Stimulated activated CD4-positive, alpha-beta T cell treated with anti-CD3 and anti-CD28 coated beads, Interleukin-4, amount 100 ng/mL, for 4 hours (primary cell): ENCODE results near the gene CYP26A1.

Experiments
- DNase-seq, 2 experiments: peaks; one replicate each; pipeline ENCODE4 v3.0.0-alpha.2; 2020

Gene CYP26A1

GRCh38 chr10:93064874-93065660, 8.6 kb upstream of the CYP26A1 start:
- DNase-seq: no peak

DNA sequence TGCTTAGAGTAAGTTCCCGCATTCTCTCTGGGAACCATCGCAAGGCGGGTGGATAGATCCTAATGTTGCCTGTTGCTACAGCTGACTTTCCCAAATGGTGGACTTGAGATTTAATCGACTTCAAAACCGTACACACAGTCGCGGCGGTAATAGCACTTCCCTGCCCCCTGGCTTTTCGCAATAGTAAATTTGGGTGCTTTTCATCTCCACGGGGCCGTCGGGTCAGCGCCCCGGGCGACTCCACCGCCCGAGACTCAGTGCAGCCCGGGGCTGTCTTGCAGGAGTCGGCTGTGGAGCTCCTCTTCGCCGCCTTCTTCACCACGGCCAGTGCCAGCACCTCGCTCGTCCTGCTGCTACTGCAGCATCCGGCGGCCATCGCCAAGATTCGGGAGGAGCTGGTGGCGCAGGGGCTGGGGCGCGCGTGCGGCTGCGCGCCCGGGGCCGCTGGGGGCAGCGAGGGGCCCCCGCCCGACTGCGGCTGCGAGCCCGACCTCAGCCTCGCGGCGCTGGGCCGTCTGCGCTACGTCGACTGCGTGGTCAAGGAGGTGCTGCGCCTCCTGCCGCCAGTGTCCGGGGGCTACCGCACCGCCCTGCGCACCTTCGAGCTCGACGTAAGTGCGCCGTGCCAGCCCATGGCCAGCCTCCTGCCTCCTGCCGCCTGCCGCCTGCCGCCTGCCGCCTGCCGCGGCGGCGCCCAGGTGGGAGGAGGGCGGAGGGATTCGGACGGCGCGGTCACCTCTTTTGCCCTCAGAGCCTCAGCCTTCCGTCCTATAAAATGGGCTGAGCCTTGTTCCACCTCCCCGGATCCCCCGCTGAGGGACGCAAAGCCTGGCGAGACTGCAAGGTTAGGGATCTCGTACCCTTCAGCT, 7.8 kb upstream of the CYP26A1 start:
- no peak for DNase-seq

DNA sequence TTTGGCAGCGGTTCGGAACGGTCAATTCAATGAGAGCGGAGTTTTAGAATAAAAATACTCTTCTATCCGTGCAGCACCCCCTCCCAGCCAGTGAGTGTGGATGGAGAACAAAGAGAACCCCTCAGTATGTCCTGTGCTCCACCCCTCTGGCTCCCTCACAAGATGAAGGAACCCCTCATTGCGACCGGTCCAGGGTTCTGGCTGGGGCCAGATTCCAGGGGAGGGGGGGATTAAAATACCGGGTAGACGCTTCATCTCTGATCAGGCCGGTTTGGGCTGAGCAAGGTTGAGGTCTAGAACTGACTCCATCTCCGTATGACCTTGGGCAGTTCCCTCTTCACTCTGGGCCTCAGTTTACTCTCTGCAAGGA, 7.2 kb upstream of the CYP26A1 start:
- DNase-seq: no peak

DNA sequence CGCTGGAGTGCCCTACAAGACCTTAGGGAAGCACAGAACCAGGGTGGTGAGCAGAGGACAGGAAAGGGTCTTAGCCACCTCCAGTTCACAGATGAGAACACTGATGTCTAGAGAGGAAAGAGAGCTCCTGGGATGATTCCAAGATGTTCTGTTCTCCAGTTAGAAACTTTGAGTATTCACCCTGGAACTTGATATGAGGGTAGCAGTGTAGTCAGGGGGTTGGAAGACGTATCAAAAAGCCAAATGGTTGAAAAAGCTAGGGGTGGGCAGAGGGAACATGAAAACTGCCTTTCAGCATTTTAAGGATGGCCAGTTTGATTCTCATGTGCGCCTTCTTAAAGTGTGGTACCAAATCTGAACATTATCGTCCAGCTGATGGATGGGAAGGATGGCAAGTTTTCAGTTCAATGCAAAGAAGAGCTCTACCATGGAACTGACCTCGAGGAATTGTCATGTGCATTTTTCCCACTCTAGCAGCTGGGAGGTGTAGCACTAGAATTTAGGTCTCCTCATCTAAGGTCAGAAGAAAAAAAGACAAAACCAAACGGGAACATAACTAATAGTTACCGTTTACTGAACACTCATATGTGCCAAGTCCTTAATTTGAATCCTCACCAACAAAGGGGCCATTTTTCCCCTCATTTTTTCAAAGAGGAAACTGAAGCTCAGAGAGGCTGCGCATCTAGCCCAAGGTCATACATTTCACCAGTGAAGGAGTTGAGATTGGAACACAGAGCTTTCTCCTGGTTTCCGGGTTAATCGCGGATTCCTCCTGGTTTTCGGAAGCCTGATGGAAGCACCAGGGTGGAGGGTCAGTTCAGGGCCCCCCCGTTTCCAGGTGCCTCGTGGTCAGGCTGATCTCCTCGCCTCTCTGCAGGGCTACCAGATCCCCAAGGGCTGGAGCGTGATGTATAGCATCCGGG, 6.0 kb upstream of the CYP26A1 start:
- DNase-seq: no peak

- no peak for DNase-seq
Observed at GRCh38 chr10:93068411-93069244, 5.1 kb upstream of the CYP26A1 start.

DNA sequence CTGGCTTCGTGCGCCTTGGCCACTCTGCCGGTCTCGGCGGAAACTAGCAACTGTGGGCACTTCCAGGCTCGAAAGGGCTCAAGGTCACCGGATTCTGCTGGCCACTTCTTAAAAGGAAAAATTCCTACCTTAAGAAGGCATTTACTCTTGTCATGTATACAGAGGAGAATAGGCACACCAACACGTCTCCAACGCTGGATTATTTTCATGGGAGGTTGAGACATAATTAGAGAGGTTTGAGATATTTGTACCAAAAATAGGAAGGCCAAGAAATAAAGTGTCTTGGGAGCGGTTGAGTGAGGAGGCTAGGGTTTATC, 4.5 kb upstream of the CYP26A1 start:
- DNase-seq: no peak

DNA sequence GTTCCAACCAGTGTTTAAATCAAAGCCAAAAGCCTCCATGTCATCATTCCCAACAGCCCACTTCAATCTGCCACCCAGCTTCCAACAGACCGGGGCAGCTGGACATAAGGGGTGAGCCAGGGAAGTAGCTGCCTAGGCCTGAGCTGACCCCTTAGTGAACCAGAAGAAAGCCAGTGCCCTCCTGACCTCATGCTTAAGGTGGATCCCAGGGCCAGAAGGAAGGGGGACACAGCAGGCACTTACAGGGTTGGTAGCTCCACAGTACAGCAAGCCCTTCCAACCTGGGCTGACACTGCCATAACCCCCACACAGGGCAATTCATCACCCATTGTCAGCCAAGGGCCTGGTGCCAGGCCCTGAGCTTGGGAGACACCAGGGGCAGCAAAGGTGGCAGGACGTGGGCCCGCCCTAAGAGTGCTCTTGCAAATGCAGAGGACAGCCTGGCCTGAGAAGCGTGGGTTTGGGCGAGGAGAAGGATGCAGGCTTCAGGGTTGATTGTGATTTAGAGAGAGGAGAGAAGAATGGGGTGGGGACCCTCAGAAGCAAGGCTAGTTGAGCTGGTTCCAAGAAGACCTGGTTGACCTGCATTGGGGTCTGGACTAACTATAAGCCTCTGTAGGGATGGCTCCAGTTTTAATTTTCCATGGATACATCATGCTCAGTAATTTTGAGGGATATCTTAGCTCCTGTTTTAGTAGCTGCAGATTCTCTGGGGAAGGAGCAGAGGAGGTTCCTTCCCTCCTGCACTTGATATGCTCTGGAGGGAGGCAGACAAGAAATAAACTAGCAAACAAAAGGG, 3.1 kb upstream of the CYP26A1 start:
- no peak for DNase-seq

GRCh38 chr10:93071177-93071472, 2.6 kb upstream of the CYP26A1 start:
- no peak for DNase-seq

- no peak for DNase-seq
Observed at GRCh38 chr10:93071674-93072224, 1.9 kb upstream of the CYP26A1 start.

DNA sequence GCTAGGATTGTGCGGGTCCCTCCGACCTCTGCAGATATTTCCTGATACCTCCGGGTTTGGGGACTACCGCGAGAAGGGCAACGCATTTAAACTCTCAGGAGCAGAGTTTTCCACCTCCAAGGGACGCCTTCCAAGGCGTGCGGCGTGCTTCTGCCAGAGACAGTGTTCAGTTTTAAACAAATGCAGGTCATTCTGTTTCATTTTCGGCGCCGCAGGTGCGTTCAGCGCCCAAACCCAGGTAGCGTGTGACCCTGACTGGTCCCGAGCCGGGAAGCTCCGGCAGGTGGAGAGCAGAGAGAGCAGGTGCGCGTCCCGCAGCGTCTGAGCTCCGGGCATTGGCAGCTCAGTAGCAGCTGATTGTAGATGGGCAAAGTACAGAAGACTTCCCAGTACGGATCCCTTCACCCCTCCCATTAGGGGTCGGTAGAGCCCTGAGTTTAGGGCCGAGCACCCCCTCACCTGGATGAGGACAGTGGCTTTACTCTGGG, 1.4 kb upstream of the CYP26A1 start:
- no peak for DNase-seq

- DNase-seq: no peak
Observed at GRCh38 chr10:93072713-93073538, 767 bp upstream of the CYP26A1 start.

GRCh38 chr10:93074147-93074596, 479 bp downstream of the CYP26A1 start:
- no peak for DNase-seq

DNA sequence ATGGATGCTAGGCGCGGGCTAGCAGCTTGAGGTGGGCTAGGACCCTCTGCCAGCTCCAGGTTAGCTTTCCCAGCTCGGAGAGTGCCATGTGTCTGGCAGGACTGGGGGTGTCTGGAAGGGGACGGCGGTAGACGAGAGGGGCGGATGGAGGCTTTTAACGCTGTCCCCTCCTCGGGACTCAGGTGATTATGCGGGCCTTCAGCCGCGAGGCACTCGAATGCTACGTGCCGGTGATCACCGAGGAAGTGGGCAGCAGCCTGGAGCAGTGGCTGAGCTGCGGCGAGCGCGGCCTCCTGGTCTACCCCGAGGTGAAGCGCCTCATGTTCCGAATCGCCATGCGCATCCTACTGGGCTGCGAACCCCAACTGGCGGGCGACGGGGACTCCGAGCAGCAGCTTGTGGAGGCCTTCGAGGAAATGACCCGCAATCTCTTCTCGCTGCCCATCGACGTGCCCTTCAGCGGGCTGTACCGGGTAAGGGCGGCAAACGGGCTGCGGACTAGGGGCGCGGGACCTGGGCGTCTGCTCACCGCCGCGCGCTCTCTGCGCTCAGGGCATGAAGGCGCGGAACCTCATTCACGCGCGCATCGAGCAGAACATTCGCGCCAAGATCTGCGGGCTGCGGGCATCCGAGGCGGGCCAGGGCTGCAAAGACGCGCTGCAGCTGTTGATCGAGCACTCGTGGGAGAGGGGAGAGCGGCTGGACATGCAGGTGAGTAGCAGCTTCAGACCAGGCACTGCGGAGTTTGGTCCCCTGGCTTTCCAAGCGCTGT, 1.1 kb downstream of the CYP26A1 start:
- no peak for DNase-seq

GRCh38 chr10:93075369-93076221, 1.9 kb downstream of the CYP26A1 start:
- DNase-seq: no peak

DNA sequence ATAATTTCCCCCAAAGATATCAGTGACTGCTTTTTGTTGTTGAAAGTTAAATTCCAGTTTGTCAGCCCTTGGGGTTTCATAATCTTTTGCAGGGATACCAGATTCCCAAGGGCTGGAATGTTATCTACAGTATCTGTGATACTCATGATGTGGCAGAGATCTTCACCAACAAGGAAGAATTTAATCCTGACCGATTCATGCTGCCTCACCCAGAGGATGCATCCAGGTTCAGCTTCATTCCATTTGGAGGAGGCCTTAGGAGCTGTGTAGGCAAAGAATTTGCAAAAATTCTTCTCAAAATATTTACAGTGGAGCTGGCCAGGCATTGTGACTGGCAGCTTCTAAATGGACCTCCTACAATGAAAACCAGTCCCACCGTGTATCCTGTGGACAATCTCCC, 3.2 kb downstream of the CYP26A1 start:
- no peak for DNase-seq

DNA sequence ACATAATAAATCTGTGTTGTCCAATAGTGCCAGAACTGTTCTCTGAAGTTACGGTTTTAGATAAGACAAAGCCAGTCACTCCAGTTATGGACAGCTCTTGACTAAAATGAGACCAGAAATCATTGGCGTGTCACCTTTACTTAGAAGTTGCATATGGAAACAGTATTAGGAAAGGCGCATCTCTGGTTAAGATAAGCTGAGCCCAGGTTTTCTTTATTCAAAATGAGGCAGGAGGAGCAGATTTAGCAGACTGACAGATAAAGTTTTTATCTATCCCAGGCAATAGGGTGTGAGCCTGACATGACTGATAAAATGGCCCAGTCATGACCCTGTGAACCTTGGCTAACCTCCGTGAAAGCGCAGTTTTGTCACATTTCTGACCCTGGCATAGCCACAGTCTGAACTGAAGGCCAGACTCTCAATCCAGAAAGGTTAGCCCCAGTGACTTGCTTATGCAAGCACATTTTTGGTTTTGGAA, 4.2 kb downstream of the CYP26A1 start:
- no peak for DNase-seq

- DNase-seq: no peak
Observed at GRCh38 chr10:93079663-93080349, 6.1 kb downstream of the CYP26A1 start.
